Type B pancreatic cell (in vitro differentiated cells): ENCODE results near the gene NOXA1. TPM values are rescaled to one million over a fixed set of nuclear protein-coding genes. Genes with fewer than 3 reads are reported as not detected.
A peak's percentile ranks its signal among the peaks of the same experiment; 100 is the strongest.

ENCODE experiments used
- DNase-seq: peaks from one replicate; pipeline ENCODE4 v3.0.0; 2021; ENCODE audit warnings: mixed read lengths; ENCODE audit not compliant: unreplicated experiment; ENCODE audit errors: extremely low spot score
- H3K27ac Mint-ChIP-seq: 2 replicates; pipeline ENCODE4 v1.8.0; 2021; ENCODE audit warnings: mild to moderate bottlenecking, mixed read lengths
- H3K27me3 Mint-ChIP-seq: 2 replicates; pipeline ENCODE4 v1.8.0; 2021; ENCODE audit warnings: mixed read lengths
- H3K36me3 Mint-ChIP-seq: 2 replicates; pipeline ENCODE4 v1.8.0; 2021; ENCODE audit warnings: mixed read lengths
- H3K4me1 Mint-ChIP-seq: one replicate; pipeline ENCODE4 v1.8.0; 2021; ENCODE audit warnings: mixed read lengths; ENCODE audit not compliant: unreplicated experiment
- H3K4me3 Mint-ChIP-seq: 2 replicates; pipeline ENCODE4 v1.8.0; 2021; ENCODE audit warnings: mild to moderate bottlenecking, mixed read lengths
- H3K9me3 Mint-ChIP-seq: 2 replicates; pipeline ENCODE4 v1.8.0; 2021; ENCODE audit warnings: mixed read lengths
- CTCF ChIP-seq: fragments of 200-600 bp; sonication (generic); conservative IDR thresholded peaks from 2 replicates; pipeline ENCODE4 v1.5.0; 2021; ENCODE audit warnings: antibody characterized with exemption, mild to moderate bottlenecking
- total RNA-seq: library from RNA; stranded (reverse); gene quantifications from 2 replicates; pipeline ENCODE4 v1.2.1, GENCODE V29; 2021; ENCODE audit warnings: low replicate concordance

The NOXA1 gene
- total RNA-seq, 1 donor from 2014 or later = 6.4 TPM

GRCh38 chr9:137452761-137453642, 29.8 kb downstream of the NOXA1 start:
- Mint-ChIP-seq H3K9me3 (no peaks in the 10 kb centered on the region), H3K27ac (no peak overlapping the region), H3K4me1 (no peaks in the 10 kb centered on the region), H3K27me3 (no peaks in the 10 kb centered on the region), H3K36me3 (no peaks in the 10 kb centered on the region), H3K4me3 (peak overlapping the region; percentile 72)
- DNase-seq = no peak
- no peak for TF ChIP-seq CTCF

GRCh38 chr9:137453643-137454081, 30.5 kb downstream of the NOXA1 start:
- Mint-ChIP-seq H3K9me3 (no peaks in the 10 kb centered on the region), H3K4me3 (peak overlapping the region; percentile 72), H3K27me3 (no peaks in the 10 kb centered on the region), H3K4me1 (no peaks in the 10 kb centered on the region), H3K27ac (no peak overlapping the region), H3K36me3 (no peaks in the 10 kb centered on the region)
- DNase-seq = no peak
- TF ChIP-seq CTCF = no peak

- no peaks in the 10 kb centered on the region for H3K36me3 Mint-ChIP-seq
- H3K27me3 Mint-ChIP-seq = no peaks in the 10 kb centered on the region
- TF ChIP-seq CTCF = no peak
- no peaks in the 10 kb centered on the region for H3K4me1 Mint-ChIP-seq
- no peak for DNase-seq
- H3K27ac Mint-ChIP-seq = peak overlapping the region; percentile 59
- H3K9me3 Mint-ChIP-seq = no peaks in the 10 kb centered on the region
- peak overlapping the region; percentile 74 for H3K4me3 Mint-ChIP-seq
Measured at GRCh38 chr9:137454145-137454596, 31.0 kb downstream of the NOXA1 start.

GRCh38 chr9:137454597-137455358, 31.6 kb downstream of the NOXA1 start:
- H3K4me1 Mint-ChIP-seq = no peaks in the 10 kb centered on the region

More at GRCh38 chr9:137454597-137455358, 31.6 kb downstream of the NOXA1 start:
- Mint-ChIP-seq H3K27me3 (no peaks in the 10 kb centered on the region), H3K27ac (peak overlapping the region; percentile 59), H3K9me3 (no peaks in the 10 kb centered on the region), H3K4me3 (peak overlapping the region; percentile 74), H3K36me3 (no peaks in the 10 kb centered on the region)
- DNase-seq = no peak
- no peak for TF ChIP-seq CTCF
